GM18507 (cell line): ENCODE data around the gene TRAIP.
"Not testable (repeated sequence)": the region's sequence is repeated elsewhere in the genome, so short reads cannot be mapped to it uniquely, and the experiment has no call there.

Experiments
- DNase-seq: peaks from one replicate; pipeline ENCODE4 v3.0.0; 2011; ENCODE audit warnings: low read depth; ENCODE audit not compliant: insufficient read length; ENCODE audit errors: extremely low spot score
- FAIRE-seq: peaks from 2 replicates; lab custom pipeline; 2011; peaks lifted over from hg19 to GRCh38; lab: Jason Lieb, UNC

The TRAIP gene, protein sequence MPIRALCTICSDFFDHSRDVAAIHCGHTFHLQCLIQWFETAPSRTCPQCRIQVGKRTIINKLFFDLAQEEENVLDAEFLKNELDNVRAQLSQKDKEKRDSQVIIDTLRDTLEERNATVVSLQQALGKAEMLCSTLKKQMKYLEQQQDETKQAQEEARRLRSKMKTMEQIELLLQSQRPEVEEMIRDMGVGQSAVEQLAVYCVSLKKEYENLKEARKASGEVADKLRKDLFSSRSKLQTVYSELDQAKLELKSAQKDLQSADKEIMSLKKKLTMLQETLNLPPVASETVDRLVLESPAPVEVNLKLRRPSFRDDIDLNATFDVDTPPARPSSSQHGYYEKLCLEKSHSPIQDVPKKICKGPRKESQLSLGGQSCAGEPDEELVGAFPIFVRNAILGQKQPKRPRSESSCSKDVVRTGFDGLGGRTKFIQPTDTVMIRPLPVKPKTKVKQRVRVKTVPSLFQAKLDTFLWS

GRCh38 chr3:49856181-49857005, at the start of gene TRAIP:
Gene TRAIP (minus strand): TSS chr3:49856564. CDS start chr3:49856453, 111 bp downstream.
- DNase-seq = peak; percentile 97
- peak; percentile 99 for FAIRE-seq

- not testable (repeated sequence) for DNase-seq, FAIRE-seq
Measured at GRCh38 chr3:49904448-49904847, 48.1 kb upstream of the TRAIP start.

DNA sequence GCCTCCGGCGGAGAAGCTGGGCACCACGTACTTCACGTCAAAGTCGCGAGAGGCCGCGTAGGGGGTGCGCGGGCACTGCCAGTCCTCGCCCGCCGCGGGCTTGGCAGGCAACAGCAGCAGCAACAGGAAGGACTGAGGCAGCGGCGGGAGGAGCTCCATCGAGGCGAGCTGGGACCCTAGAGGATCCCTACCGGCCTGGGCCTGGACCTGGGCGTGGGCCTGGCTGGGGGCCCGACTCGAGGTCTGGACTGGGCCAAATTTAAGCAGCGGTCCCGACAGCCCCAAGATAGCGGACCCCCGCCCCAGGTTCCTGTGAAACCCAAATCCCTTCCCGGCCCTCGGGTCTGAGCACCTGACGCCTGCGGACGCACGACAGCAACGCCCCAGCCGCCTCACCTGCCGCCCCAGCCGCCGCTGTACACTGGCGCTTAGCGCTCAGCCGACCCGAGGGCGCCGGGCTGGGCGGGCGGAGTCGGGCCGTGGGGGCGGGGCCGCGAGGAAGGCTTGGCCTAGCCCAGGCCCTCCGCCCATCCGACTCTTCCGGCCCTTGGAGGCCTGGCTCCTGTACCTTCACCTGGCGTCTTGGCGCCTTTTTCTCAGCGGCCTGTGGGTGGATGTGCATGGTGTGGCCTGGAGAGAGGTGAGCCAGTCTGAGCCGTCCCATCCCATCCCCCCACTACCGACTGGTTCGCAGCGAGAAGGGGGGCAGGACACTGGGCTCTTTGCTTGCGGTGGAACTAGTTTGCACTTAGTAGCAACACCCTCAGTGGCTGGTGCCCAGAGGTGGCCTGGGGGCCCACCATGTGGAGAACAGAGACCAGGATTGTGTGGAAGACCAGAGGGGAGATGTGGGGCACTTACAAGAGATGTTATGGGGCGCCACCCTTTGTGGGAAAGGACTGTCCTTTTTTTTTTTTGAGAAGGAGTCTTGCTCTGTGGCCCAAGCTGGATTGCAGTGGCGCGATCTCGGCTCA, 47.4 kb upstream of the TRAIP start, which contains the start of gene MST1R:
MST1R (minus strand) TSS at position 423 of the 974 bp plus-strand sequence; CDS start at position 159, 264 bp downstream.
- DNase-seq (peak; percentile 71), FAIRE-seq (peak; percentile 83)

GRCh38 chr3:49902511-49903345, 46.4 kb upstream of the TRAIP start:
- DNase-seq (no peak), FAIRE-seq (no peak)

DNA sequence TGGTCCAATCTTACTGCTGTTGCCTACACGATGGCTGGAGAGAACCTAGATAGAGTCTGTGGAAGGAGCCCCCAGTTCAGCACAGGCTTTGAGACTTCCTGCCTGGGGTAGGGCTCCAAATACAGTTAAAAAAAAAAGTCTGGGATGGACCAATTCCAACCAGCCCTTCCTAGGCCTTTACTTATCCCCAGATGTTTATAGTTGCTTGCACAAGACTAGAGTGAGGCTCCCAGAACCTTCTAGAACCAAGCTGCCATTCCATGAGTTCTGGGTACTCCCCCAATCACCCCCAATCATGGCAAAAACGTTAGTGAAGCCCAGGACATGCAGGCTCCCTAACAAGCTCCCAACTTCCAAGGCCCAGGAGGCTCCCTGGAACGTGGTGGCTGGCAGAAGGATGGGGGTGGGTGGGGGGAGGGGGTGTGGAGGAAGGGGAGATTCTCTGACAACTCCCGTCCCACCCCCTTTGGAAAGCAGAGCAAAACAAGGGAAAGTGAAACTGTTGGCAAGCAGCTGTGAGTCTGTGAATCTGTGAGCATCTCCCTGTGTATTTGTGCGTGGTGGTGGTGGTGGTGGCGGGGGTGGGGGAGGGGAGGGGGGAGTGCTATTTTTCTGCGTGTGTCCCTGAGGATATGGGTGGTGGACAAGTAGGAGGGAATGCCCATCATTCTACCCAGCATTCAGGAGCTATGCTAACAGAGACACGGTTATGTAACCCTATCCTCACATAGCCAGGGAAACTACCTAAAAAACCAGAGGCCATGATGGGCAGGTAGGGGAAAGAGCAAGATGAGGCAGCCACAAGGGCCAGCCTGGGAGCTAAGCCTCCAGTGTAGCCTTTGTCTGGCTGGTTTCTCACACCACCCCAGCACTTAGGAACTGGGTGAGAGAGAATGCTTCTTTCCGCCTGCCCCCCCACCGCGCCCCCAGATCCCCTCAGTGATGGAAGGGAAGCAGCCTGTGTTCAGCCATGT, 45.3 kb upstream of the TRAIP start:
- no peak for DNase-seq
- FAIRE-seq = peak; percentile 47

- FAIRE-seq = no peak
- no peak for DNase-seq
Measured at GRCh38 chr3:49900491-49901153, 44.3 kb upstream of the TRAIP start.

DNA sequence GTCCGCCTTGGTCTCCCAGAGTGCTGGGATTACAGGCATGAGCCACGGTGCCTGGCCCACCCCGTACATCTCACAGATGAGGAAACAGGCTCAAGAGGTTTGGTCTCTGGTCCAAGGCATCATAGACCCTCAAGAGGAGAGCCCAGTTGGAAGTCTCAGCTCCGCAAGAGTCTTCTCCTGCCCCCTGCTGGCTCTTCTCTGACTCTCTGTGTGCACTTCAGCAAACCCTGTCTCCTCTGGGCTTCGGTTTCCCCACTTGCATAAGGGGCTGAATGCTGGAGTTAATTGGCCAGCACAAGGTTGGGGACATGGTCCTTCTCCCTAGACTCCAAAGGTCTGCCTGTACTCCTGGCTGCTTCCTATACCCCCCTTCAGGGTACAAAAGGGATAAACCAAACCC, 43.5 kb upstream of the TRAIP start:
- FAIRE-seq = no peak
- no peak for DNase-seq

DNA sequence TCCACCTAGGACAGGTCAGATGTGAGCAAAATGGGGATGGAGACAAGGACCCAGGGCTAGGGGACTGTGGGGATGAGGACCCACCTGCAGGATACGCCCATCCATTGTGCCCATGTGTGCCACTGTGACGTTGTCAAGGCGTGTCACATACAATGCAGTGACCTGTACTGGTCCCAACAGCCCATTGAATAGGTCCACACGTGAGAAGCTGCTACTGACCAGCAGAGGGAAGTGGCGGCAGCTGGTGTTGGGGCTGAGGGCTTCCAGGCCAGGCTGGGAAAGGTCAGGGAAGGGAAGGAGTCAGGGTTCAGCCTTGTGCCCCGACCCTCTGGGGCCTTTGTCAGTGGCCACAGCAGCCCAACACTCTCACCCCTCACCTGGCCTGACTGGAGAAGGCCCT, 42.6 kb upstream of the TRAIP start:
- FAIRE-seq = no peak
- DNase-seq = no peak

DNA sequence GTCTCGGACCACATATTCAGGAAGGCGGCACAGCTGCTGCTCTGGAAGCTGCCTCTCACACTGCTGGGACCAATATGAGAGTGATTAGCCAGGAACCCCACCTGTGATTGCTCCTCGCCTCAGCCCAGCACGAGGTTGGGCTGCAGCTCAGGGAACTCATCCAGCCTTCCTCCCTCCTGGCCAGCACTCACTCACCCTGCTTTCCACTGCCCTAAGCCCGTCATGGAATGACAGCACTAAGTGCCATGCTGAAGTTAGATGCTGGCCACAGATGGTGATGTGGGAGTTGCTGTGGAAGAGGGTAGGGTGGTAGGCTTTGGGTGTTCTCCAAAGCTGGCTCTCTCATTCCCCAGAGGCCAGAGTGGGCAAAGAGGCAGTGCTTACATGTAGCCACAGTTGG, 40.0 kb upstream of the TRAIP start:
- no peak for DNase-seq
- FAIRE-seq = no peak

- DNase-seq (no peak), FAIRE-seq (no peak)
Measured at GRCh38 chr3:49895791-49896190, 39.4 kb upstream of the TRAIP start.

DNA sequence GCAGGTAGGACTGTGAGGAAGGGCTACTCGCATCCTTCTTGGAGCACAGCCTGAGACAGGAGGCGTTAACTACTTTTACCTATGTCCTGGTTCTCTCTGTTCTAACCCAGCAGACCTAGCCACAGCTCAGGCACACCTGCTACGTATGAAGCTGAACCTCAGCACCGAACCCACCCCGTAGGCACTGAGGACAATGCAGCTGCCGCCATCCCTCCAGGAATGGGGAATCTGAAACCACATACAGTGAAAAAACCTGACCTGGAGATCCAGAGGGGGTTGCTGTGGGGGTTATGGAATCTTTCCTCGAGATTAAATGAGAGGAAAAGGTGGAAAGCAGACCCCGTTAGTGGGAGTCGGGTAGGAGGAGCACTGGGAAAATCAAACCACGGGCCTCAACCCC, 32.9 kb upstream of the TRAIP start:
- no peak for FAIRE-seq
- no peak for DNase-seq

DNA sequence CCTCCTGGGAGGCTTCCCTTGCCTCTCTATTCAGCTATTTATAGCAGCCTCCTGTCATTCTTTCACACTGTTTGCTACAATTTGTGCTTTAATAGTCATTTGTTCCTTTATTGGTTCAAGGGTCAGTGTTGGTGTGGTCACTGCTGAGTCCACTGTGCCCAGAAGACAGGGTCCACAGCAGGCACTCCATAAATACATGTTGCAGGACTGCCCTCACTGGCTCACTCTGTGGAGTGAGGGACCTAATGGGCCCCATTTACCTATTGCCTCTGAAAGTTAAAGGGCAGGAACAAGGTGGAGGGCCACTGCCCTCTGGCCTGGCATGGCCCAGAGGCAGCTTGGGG, 30.5 kb upstream of the TRAIP start:
- FAIRE-seq (no peak), DNase-seq (no peak)

DNA sequence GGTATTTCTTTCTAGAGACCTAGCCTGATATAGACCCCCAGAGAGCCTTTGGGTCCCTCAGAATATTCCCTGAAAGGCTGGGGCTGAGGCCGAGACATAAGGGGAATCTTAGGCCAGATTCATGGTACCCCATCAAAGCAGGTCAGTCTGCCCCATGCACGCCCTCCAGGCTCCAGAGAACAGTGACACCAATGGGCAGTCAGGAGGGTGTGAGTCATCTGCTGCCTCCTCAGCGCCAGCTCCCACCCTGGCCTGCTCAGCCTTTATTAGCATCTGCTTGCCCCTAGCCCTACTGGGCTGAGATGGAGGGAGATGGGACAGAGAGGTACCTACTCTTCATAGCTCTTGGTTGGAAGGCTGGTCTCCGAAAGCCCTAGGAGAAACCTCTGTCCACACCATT, 27.6 kb upstream of the TRAIP start:
- FAIRE-seq (no peak), DNase-seq (no peak)

DNA sequence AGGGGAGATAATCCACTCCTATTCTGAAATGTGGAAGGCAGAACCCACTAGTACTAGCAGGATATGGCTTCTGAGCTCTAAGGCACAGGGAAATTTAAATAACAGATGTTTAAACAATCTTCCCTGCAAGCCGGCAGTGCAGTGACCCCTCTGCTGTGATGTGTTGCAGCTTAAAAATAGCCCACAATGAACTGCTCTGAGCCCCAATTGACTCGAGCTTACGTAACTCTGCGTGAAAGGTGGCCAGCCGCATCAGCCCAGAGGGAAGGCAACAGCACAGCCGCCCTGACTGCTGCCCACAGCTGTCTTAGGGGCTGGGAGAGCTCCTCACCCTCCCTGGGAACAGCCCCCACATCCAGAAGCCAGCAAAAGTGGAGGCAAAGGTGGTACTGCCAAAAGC, 25.8 kb upstream of the TRAIP start:
- DNase-seq (no peak), FAIRE-seq (no peak)

DNA sequence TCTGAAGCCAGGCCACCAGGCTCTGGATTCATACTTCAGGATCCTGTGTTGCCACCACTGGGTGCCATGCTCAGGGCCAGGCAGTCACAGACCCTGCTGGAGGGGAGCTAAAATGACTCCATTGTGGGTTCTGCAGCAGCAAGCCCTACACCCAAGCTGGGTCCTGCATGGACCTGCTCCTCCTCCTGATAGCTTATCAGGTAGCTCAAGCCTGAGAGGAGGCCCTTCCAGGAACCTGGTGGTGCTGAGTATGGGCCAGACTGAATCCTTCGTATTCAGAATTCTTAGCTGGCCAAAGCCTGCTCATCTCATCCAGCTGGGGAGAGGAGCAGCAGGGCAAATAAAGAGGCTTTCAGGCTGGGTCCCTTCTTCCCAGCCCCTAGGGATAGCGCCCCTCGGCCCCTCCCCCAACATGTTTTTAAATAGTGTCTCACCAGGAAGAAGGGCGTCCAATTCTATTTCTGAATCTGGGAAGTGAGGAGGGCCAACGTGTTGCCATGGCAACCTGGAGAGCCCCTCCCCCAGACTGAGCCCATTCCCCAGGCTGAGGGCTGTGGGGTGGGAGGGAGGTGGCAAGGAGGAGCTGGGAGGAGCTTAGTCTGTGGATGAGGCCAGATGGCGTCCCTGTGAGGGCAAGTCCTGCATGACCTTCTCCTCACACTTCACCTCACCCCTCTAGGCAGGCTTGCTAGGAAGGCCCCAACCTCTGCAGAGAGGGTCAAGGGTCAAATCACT, 24.4 kb upstream of the TRAIP start:
- DNase-seq (no peak), FAIRE-seq (no peak)

GRCh38 chr3:49879721-49880120, 23.4 kb upstream of the TRAIP start:
- no peak for FAIRE-seq
- DNase-seq = no peak
